GM21515 (cell line): ENCODE data around the gene PLCL1.

Experiments used
- ATAC-seq: cut with Tn5 transposase; IDR thresholded peaks from one replicate; pipeline ENCODE4 v1.9.1; 2021; ENCODE audit not compliant: unreplicated experiment

The PLCL1 gene

DNA sequence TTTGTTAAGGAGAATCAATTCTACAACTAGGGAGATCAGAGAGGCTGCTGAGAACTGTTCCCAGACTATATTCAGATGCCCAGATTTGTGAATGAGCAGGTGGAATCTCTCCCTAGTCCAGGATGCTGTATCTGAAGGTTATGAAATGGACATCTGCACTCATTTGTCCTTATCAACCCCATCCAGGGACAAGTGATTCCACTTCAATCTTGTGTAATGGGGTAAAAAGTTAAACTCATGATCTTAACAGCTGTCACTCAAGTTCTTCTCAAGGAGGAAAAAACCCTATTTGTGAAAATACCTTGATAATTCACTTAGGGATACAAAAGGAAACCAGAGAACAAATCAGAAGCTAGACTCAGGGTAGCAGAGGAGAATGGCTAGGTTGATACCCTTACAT is 144.8 kb downstream of the PLCL1 start:
- no peak for ATAC-seq

DNA sequence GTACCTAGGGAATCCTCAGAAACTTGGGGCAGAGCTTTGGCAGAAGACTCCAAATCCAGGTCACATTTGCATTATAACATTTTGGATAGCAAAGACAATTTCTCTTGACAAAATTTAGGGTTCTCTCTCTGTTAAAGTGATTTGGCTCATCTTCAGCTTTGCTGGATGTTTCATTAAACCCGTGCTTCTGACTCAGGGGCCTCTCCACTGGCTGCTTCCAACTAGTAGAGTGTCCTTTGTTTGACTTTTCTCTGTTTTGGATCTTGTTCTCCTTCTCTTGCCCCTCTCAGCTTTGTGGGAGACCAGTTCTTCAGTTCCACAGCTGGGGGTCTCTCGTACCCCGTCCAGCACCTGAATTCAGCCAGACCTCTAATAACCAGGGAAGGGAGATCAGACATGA is 145.6 kb downstream of the PLCL1 start:
- ATAC-seq = no peak

DNA sequence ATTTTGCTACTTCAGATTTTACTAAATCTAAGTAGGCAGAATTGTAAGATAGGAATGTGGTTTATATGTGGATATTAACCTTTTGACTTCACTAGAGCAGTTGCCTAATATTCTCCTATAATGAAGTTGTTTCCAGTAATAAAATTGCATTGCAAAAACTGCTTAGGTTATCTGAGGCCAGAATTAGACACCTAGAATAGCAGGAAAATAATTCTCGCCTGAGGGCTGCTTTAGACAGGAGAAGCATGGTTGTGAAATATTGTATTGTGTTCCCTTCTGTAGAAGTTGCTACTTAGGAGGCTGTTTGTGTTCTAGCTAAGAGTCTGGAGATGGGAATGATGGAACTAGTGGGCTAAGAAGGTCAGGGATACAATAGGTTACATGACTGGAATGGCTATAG is 146.3 kb downstream of the PLCL1 start:
- ATAC-seq = no peak

DNA sequence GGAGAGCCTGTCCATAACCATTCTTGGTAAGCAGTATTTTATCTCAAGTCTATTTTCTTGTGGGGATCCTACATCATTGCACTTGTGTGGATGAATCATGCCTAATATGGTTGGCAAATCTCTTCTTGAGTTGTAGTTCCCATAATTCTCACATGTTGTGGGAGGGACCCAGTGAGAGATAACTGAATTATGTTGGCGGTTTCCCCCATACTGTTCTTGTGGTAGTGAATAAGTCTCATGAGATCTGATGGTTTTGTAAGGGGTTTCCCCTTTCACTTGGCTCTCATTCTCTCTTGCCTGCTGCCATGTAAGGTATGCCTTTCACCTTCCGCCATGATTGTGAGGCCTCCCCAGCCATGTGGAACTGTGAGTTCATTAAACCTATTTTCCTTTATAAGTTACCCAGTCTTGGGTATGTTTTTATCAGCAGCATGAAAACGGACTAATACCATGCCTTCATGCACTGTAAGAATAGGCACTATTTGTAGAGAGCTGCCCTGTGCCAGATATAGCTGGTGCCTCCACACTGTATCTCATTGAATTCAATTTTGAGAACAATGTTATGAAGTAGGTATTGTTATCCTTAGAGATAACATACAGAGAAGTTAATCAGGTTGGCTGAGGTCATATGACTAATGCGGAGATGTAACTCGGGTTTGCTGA is 148.3 kb downstream of the PLCL1 start:
- ATAC-seq = peak; percentile 49

DNA sequence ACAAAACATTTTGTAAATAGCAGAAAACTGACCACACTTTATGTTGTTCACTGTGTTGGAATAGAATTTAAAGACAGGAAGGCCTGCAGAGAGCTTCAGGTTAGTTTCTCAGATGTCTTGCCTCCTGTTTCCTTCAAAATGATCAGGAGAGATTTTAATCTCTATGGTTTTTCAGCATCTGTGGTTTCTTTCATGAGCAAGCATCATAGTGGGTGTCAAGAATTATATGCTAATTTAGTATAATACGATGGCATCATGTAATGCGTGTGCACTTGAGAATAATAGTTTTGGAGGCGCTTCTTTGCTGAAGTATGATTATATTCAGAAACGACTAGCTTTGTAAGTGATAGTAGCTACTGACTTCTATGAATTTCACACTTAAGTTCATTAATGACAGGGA is 149.9 kb downstream of the PLCL1 start:
- ATAC-seq = no peak

DNA sequence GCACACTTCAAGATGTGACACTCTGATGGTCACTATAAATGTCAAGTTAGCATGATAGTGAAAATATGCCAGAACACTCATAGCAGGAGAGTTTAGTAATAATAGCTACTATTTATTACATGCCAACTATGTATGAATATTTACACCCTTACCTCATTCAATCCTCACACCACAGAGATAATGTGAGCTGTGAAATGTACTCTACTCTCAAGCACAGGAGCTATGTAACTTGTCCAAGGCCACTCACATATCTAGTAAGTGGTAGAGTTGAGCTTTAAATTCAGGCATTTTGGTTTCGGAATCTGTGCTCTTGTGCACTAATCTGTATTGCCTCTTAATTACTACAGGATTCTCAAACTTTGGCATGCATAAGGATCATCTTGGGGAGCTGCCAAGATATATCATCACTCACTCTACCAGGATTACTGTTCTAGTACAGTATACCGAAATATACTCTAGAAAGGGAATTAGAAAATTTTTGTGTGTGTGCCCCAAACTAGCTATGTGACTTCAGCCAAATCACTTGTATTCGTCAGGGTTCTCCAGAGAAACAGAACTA is 154.3 kb downstream of the PLCL1 start:
- ATAC-seq = no peak

DNA sequence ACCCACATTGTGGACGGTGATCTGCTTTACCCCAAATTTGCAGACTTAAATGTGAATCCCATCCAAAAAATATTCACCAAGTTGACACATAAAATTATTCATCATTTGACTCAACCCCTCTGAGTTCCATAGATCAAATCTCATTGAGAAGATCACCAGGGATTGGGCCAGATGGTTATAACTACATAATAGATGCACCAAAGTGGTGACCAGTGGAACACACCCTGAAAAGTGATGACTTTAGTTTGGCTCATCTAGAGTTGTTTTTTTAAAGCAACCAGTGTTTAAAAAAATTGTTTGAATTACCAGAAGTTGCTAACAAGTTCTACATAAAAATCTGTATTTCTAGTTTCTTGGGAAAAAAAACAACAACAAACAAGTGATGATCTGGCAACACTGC is 155.0 kb downstream of the PLCL1 start:
- no peak for ATAC-seq

DNA sequence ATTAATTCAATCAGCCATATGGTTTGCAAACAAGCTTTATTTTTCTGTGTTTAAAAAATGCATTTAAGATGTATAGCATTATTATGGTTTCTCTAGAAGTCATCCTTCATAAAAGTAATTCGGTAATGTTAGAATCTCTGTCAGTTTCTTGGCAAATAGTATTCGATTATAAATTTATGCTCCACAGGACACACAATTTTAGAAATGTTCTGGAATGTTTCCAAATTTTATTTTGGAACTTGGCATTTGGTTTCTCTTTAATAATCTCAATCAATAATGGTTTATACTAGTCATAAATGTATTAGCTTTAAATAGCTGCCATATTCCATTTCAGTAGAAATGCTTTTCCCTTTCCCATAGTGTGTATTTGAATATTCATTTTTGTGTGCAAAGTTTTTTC is 156.4 kb downstream of the PLCL1 start:
- no peak for ATAC-seq

DNA sequence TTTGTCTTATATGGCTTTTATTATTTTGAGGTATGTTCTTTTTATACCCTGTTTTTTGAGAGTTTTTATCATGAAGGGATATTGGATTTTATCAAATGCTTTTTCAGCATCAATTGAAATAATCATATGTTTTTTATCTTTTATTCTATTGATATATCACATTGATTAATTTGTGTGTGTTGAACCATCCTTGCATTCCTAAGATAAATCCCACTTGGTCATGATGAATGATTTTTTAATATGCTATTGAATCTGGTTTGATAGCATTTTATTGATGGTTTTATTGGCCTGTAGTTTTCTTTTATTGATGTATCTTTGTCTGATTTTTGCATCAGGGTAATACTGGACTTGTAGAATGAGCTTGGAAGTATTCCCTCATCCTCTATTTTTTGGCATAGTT is 160.3 kb downstream of the PLCL1 start:
- no peak for ATAC-seq

DNA sequence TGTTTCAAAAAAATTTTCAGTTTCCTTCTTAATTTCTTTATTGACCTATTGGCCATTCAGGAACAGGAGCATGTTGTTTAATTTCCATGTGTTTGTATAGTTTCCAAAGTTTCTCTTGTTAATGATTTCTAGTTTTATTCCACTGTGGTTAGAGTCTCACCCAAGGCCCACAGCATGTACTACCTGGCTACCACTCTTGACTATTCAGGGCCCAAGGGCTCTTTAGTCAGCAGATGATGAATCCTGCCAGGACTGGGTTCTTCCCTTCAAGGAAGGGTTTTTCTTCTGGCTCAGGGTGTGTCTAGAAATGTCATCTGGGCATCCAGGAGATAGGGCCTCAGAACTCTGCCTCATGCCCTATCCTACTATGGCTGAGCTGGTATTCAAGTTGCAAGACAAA is 161.4 kb downstream of the PLCL1 start:
- ATAC-seq = no peak

DNA sequence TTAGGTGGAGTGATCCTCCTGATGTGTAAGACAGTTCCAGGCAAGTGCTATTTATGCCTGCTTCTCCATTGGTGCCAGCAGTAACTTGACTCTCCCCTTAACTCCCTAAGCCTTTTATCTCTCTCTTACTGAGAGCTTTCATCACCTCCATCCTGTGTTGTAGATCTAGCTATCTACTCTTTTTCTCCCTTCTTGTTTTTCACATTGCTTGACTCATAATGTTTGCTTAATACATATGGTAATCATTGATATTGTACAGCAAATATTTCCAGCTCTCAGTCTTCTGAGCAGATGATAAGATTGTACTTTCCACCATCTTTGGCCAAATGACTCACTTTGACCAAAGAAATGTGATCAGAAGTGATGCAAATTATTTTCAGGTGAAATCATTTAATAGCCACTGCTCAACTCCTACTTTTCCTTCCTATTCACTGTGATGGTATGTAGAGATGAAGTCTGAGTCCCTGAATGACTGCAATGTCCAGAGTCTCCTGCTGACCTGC is 165.0 kb downstream of the PLCL1 start:
- no peak for ATAC-seq

DNA sequence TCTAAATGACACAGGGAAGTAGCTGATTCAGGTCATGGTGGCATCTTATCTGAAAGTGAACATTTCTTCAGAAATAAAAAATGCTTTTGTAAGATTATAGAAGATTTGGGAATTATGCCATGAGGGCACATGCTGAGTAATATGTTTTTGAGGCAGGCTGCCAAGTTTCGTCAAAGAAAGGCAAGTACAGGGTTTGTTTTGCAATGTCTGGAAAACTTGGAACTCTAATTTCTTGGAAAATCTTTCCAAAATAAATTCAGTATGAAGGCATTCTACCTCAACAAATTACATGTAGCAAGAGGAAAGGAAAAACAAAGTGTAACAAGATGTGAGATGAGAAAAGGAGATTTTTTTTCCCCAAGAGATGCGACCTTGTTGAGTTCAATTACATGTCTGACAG is 167.7 kb downstream of the PLCL1 start:
- no peak for ATAC-seq

DNA sequence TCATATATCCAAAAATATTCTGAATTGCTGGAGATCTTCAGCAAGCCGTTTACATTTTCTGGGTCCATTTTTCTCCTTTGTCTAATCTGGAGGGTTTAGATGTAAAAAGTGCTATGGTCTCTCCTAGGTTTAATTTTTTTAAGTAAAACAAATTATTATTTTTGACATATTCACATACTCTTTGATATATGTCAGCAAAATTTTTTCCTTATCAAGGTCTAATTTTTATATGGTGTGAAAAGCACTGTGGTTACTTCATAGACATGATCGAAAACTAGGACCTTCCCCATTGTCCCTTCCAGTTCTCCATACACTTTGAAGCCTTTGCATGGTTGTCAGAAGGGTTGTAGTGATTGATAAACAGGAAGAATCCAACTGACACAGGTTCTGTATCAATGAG is 168.2 kb downstream of the PLCL1 start:
- no peak for ATAC-seq

DNA sequence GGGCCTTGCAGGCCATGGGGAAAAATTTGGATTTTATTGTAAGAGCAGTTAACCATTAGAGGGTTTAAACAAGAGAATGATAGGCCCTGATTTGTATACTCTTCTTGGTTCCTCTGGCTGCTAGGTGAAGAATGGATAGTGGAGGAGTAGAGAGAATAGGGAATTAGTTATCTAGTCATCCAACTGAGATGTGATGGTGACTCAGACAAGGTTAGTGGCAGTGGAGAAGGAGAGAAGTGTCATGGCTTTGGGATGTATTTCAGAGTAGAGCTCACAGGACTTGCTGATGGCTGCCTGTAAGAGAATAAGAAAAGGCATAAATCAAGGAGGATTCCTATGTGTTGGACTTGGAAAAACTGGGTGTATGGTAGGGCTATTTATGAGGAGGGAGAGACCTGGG is 169.4 kb downstream of the PLCL1 start:
- no peak for ATAC-seq

DNA sequence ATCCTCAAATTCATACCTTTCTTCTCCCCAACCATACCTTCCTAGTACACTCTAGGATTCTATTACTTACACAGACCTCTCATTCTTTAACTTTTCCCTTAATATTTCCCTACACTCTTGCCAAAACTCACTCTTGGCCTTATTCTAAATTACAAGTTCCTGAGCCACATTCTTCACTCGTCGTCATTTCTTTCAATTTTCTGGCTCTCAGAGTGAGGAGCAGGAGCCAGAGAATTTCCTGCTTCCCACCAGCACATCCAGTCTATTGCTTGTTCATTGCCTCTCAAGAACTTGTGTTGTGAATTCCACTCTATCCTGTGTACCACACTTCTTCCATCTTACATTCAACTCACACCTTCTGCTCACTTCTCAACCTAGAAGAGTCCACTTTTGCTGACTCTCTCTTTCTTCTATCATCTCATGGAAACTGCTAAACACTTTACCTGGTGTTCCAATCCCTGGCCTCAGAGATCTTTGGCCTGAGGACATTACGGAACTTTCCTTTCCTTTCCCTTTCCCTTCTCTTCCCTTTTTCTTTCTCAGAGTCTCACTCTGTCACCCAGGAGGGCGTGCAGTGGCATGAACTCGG is 171.6 kb downstream of the PLCL1 start:
- no peak for ATAC-seq

DNA sequence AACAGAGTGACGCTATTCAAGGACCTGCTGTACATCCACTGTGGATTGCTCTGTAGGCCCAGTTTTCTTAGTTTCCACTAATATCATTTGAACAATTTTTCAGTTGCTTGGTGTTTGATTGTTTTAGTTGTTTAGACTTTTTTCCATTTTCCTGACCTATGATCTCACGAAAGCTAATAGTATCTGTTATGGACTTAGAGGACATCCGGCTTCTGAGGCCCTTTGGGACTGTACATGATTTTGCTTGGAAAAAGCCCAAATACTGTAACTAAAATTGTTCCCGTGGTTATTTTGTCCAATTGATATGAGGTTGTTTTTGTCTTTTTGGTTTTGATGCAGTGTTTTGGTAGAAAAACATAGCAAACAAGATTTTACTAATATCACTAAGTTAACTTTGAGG is 174.6 kb downstream of the PLCL1 start:
- no peak for ATAC-seq

DNA sequence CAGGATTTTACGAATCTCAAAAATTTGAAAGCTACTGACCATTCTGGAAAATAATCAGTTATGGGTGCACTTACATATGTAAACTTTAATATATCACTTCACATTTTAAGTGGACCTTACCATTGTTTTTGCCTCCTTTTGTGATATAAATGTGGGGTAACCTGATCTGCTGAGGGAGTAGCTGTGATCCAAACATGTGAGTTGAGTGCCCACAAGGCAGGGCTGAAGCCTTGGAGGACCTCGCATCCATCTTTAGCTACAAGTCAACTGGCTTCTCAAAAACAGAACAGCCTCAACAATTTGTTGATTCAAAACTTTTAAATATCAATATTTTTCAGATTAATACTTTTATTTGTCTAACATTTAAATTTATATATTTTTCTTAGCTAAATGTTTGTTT is 178.2 kb downstream of the PLCL1 start:
- ATAC-seq = no peak

DNA sequence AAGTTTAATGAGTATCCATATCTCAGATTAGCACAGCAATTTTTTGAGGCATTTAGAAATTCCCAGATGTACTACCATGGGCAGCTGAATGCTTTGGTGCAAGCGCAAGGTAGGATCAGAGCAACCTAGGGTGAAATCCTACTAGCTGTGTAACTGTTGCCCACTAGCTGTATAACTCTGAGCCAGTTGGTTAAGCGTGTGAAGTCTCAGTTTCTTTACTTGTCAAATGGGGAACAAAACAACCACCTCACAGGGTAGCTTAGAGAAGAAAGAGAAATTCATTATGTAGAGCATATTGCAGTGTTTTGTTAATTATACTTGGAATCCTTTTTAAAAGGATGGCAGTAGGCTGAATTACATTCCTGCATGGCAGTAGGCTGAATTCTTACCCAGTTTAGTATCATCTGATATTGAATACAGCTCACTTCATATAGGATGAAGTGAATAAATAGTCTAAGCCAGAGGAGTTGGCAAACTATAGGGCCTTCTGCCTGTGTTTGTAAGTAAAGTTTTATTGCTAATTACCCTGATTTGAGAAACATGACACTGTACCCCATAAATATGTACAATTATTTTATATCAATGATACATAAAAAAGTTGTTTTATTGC is 180.7 kb downstream of the PLCL1 start:
- ATAC-seq = no peak

DNA sequence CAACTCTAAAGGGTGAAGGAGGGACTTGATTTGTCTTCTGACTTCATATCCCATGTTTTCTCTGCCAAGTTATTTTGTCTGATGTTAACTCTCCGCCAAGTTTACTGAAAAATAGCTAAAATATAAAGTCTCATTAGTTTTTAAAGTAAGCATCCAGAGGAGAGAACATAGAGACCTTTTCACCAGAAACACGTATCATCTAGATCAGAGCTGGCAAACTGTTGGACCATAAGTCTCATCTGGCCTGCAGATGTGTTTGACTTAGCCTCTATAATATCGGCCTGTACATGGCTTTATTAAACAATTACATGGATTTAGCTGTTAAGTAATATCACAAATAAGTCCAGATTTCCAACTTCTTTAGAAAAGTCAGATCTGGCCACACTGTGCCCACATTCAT is 182.6 kb downstream of the PLCL1 start:
- ATAC-seq = no peak

DNA sequence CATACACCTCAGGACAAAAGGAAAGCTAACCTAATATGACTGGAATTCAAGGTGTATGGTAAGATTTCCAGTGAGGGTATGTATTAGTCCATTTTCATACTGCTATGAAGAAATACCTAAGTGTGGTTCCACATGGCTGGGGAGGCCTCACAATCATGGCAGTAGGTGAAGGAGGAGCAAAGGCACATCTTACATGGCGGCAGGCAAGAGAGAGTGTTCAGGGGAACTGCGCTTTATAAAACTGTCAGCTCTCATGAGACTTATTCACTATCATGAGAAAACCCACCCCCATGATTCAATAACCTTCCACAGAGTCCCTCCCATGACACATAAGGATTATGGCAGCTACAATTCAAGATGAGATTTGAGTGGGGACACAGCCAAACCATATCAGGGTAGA is 186.0 kb downstream of the PLCL1 start:
- no peak for ATAC-seq

DNA sequence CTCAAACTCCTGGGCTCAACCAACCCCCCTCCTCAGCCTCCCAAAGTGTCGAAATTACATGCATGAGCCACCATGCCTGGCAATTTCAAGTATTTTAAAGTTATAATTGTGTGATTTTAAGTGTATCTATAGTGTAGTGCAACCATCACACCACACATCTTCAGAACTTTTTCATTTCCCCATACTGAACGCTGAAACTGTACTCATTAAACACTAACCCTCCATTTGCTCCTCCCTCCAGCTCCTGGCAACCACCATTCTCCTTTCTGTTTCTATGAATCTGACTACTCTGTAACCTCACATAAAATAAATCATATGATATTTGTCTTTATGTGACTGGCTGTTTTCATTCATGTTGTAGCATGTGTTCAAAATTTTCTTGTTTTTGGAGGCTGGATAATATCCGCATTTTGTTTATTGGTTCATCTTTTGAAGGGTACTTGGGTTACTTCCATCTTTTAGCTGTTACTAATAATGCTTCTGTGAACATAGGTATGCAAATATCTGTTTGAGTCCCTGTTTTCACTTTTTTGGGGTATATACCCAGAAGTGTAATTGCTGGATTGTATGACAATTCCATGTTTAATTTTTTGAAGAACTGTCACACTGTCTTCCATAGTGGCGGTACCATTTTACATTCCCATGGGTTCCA is 188.2 kb downstream of the PLCL1 start:
- ATAC-seq = peak; percentile 90

DNA sequence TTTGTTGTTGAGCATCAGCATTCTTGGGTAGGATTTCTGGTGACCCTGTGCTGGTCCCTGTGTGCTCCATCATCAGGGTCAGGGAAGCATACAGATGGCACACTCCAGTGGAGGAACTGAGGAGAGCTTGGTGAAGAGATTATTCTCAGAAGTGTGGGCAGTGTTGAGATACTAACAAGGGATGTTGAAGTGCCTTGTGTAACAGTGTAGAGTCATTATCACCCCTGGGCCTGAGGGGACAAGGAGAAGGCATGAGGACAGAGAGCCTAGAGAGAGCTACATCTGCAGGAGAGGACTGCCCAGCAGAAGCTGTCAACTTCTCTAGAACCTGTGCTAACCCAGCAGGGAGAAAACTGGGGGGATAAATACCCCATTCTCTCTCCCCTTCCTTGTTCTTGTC is 189.0 kb downstream of the PLCL1 start:
- ATAC-seq = no peak
